HG02970 (cell line): Measurements from ENCODE around the gene DHRSX.
"Not testable (repeated sequence)": the region's sequence is repeated elsewhere in the genome, so short reads cannot be mapped to it uniquely, and the experiment has no call there.

ENCODE experiments used
- ATAC-seq: cut with Tn5 transposase; IDR thresholded peaks from one replicate; pipeline ENCODE4 v1.9.1; 2021; ENCODE audit warnings: mild to moderate bottlenecking, moderate library complexity, moderate number of reproducible peaks; ENCODE audit not compliant: unreplicated experiment, low FRiP score

The DHRSX gene

DNA sequence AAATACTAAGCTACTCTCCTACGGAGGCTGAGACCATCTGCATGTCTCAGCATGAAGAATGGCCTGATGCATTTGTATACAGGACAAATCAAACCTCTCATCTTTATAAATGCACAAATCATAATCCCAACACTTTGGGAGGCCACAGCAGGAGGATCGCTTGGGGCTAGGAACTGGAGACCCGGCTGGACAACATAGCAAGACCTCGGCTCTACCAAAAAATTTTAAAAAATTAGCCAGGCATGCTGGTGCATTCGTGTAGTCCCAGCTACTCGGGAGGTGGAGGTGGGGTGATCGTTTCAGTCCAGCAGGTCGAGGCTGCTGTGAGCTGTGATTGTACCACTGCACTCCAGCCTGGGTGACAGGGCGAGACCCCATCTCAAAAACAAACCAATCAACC lies 262.8 kb downstream of the DHRSX start:
- ATAC-seq = no peak

- ATAC-seq = no peak
Observed at GRCh38 chrX:2231570-2232192, 269.1 kb downstream of the DHRSX start.

- no peak for ATAC-seq
Observed at GRCh38 chrX:2230457-2230856, 270.3 kb downstream of the DHRSX start.

- ATAC-seq = no peak
Observed at GRCh38 chrX:2228536-2228935, 272.2 kb downstream of the DHRSX start.

- no peak for ATAC-seq
Observed at GRCh38 chrX:2226906-2227656, 273.7 kb downstream of the DHRSX start.

GRCh38 chrX:2226182-2226581 lies 274.6 kb downstream of the DHRSX start:
- no peak for ATAC-seq

DNA sequence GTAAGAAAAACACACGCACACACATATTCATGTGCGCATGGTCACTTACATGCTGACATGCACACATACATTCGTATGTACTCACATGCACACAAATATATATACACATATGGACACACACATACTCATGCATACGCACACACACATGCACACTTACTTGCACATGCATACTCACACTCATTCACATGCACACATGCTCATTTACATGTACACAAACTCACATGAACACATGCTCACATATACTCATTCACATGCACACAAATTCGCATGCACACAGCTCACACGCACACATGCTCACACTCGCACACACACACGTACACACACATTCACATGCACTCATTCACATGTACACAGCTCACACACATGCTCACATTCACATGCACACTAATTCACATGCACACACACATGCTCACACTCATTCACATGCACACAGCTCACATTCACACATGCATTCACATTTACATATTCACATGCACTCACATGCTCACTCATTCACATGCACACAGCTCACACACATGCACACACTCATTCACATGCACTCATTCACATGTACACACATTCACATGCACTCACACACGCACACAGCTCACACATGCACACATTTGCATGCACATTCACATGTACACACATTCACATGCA lies 276.1 kb downstream of the DHRSX start:
- no peak for ATAC-seq

DNA sequence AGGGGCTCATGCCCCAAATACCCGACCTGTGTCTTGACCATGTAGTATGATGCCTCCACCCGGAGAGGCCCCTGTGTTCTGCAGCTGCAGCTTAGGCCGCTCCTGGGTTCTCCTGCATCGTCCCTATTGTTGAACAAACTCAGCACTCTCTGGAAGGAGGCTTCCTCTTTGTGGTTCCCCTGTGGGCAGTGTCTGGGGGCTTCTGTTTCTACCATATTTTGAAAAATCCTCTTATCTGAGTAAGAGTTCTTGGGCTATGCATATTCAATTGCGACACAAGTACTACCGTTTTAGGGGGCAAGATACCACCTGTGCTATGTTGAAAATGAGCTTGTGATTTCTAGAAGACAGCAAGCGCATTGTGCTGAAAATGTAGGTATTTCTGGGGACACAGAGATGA lies 276.6 kb downstream of the DHRSX start:
- no peak for ATAC-seq

DNA sequence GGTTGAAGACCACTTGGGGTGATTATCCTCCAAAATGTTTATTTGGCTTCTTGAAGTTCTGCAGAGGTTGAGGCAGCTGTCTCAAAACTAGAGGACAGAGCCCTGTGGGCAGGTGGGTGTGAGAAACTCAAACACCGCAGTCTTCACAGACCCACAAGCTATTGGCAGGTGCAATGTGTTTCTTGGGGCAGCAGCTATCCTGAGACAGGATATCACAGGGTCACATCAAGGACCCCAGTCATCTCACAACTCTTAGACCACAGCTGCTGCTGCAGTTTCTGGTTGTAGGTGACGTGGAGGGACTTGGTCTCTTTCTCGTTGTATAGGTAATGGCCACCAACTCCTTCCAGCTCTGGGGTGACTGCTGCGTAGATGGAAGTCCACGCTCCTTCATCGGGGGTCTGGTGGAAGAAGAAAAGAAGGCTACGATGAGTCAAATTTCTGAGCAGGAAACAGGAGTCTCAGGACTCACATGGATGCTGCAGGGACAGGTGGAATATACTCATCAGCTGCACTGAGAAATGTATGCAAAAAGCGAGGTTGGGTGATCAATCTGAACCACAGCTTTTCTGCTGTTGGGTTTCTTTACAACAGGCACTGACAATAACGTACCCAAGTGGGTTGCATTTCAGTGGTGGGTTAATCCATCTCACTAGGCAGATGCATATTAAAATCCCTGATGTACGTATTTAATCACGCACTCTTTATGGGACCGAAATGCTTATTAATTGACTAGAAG lies 279.8 kb downstream of the DHRSX start:
- no peak for ATAC-seq

GRCh38 chrX:2220296-2220695 lies 280.5 kb downstream of the DHRSX start:
- no peak for ATAC-seq

GRCh38 chrX:2214138-2214823 lies 286.5 kb downstream of the DHRSX start:
- ATAC-seq = not testable (repeated sequence)

DNA sequence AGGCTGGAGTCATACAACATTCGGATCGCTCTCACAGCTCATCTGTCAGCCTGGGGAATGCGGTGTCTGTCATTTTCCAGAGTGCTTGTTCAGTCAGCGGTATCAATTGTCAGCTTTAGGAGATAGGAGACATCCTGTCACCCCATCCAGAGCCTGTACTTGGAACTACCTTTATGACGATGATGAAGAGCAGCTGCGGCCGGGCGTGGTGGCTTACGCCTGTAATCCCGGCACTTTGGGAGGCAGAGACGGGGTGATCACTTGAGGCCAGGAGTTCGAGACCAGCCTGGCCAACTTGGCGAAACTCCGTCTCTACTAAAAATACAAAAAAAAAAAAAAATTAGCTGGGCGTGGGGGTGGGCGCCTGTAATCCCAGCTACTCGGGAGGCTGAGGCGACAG lies 289.1 kb downstream of the DHRSX start:
- ATAC-seq = not testable (repeated sequence)

GRCh38 chrX:2193273-2193592 lies 307.5 kb downstream of the DHRSX start:
- ATAC-seq = no peak

DNA sequence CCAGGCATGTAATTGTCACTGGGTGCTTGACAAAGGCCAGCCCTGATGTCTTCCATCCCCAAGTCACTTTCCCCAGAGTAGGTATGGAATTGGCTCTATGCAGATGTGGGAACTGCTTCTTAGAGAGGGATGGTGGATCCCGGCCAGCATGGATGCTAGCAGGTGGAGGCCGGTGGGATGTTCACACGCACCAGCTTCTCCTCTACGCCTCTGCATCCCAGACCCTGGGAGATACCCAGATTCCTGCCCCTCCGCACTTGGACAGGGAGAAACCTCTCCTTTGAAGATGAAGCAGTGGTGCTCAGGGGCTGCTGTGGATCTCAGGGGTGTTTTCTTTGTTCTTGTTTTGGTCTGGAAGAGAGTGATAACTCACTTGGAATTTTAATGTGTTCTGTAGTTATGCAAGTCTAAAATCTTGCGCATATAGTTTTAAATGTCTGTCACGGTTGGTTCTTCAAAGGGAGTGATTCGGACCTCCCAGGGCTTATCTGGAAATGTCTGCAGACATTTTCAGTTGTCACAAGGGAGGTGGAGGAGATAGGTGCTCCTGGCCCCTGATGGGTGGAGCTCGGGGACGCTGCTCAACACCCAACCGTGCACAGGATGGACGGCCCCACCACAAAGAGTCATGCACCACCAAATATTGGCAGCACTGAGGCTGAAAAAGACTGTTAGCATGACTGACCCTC lies 308.0 kb downstream of the DHRSX start:
- ATAC-seq = no peak

DNA sequence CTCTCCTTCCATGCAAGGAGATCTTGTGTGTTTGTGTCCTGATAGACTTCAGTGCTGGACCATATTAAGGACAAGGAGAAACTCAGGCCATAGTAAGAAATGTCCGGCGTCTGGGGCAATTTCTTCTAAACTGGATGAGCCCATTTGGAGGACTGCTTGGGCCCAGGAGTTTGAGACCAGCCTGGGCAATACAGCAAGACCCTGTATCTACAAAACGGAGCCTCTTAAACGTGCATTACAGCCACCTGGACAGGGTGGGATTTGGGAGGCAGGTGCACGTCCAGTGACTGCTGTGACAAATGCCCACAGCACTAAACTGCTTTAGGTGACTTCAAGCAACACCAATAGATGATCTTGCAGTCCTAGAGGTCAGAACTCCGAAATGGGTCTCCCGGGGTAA lies 311.9 kb downstream of the DHRSX start:
- no peak for ATAC-seq

DNA sequence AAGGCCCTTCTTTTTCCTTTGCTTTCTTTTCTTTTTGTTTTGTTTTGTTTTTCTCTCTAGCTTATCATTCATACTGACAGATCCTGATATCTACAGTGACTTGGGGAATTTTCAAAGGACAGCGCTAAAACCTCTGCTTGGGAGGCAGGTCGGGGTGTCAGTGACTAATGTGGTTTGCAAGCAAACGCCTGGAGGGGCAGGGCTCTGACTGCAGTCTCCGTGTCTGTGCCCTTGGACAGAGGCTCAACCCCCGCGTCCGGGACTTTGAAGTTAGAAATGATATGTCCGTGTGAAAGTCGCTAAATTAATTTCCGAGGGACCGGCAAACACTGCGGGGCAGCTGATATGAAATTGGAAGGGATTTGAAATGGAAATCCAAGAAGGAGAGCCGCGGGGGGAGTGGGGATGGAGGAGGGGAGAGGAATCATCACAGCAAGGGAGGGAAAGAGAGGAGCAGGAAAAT lies 312.4 kb downstream of the DHRSX start:
- no peak for ATAC-seq

DNA sequence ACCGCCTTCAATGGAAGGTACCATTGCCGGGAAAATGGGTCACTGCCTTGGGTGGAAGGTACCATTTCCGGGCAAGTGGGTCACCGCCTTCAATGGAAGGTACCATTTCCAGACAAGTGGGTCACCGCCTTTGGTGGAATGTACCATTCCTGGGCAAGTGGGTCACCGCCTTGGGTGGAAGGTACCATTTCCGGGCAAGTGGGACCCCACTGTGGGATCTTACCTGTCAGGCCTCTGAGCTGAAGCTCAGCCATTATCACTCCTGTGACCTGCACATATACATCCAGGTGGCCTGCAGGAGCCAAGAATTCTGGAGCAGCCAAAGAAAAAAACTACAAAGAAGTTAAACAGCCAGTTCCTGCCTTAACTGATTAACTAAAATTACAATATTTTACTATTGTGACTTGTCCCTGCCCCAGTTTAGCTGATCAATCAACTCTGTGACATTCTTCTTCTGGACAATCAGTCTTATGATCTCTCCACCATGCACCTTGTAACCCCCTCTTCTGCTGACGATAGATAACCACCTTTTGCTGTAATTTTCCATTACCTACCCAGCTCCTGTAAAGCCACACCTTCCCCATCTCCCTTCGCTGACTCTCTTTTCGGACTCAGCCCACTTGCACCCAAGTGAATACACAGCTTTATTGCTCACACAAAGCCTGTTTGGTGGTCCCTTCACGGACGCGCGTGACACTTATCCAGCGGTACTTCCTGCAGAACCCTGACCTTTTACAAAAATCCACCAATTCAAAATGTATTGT lies 313.2 kb downstream of the DHRSX start:
- ATAC-seq = no peak

GRCh38 chrX:2185341-2186082 lies 315.3 kb downstream of the DHRSX start:
- ATAC-seq = no peak

DNA sequence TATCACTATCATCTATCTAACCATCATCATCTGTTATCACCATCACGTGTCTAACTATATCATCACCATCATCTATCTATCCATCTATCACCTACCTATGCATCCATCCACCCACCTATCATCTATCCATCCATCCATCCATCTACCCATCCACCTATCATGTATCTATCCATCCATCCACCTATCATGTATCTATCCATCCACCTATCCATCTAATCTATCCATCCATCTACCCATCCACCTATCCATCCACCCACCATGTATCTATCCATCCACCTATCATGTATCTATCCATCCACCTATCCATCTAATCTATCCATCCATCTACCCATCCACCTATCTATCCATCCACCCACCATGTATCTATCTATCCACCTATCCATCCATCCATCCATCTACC lies 316.7 kb downstream of the DHRSX start:
- ATAC-seq = no peak
